ENCODE results near the gene COX15.
"Not testable (repeated sequence)": the region's sequence is repeated elsewhere in the genome, so short reads cannot be mapped to it uniquely, and the experiment has no call there.

Gene COX15

DNA sequence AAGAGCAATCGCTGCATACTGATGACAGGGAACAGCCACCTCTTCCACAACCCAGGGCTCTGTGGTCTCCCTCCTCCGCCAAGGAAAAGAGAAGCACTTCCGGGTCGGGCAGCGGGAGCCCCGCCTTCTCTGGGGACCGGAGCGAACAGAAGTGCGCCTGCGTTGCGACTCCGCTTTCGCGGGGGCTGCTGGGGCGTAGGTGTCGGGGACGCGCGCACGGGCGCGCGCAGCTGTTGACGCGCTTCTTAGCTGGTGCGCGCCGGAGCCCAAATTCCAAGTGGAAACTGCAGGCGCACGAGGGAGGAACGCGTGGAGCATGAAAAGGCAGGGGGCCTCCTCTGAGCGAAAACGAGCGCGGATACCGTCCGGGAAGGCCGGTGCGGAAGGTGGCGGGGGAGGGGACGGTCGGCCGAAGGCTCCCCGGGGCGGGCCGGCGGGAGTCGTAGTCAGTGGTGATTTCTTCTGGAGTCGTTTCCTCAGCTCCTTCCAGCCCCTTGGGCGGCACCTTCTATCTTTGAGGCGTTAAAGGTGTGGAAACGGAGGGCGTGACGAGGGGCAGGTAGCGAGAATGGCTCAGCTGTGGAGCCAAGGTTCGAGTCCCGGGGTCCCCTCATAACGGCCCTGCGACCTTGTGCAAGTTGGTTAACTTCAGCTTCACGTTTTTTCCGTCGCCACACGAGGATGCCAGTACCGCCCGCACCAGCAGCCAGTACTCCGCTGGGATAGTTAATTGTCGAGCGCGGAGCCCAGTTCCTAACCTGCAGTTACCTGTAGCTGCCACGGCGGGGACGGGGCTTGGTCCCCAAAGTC, at the start of gene COX15, which contains the start of gene CUTC:
COX15 (minus strand) TSS at position 95 of the 810 bp plus-strand sequence; CDS start at position 17, 78 bp downstream.
CUTC (plus strand) TSS at position 202 of the 810 bp plus-strand sequence; CDS start at position 317, 115 bp downstream.
- peak; percentile 85 for DNase-seq (ENCODE audit: low read depth, low spot score)

DNA sequence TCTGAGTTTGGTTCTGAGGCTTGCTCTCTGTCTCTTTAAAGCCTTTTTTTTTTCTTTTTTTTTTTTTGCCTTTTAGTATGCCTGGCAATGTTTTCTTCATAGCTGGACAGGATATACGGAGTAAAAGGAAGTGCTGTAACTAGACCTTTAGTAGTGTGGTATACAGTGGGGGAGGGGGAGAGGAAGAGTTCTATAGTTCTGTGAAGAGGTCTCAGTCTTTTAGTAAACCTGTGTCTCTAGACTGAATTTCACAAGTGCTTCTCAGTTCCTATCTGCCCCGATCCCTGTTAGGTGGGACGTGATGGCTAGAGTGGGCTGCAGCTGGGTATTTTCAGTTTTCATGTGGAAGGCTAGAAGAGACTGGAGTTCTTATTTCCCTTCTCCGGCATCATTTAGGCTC, 47.4 kb upstream of the COX15 start:
- DNase-seq (ENCODE audit: low read depth, low spot score): no peak

DNA sequence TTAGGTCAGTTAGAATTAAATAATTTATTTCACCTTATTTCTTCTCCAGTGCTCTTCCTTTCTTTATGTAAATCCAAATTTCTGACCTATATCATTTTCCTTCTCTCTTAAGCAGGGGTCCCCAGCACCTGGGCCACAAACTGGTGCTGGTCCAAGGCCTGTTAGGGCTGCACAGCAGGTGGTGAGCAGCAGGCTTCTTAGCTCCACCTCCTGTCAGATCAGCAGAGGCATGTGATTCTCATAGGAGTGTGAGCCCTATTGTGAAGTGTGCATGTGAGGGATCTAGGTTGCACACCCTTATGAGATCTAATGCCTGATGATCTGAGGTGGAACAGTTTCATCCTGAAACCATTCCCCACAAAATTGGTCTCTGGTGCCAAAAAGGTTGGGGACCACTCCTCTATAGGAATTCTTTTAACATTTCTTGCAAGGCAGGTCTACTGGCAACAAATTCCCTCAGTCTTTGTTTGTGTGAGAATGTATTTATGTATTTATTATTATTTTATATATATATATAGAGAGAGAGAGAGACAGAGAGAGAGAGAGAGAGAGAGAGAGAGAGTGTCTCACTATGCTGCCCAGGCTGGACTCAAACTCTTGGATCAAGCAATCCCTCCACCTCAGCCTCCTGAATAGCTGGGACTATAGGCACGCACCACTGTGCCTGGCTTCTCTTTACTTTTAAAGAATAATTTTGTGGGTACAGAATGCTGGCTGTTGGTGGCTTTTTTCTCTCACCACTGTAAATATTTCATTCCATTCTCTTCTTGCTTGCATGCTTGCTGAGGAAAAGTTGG, 46.2 kb upstream of the COX15 start:
- no peak for DNase-seq (ENCODE audit: low read depth, low spot score)

DNA sequence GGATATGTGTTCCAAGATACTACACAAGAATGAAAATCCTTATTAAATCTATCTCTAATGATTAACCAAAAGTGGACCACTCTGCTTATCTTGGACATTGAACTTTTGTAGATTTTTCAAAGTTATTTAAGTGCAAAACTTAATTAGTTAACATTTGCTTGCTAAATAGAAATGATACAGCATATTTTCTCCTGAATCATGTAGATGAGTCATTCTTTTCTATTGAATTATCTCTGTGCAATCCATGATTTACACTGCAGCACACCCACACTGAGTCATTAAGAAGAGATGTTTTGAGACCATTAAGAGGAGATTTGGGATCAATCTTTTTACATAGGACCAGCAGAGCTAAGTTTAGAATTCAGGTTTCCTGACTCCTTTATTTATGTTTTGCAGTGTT, 43.9 kb upstream of the COX15 start:
- peak; percentile 30 for DNase-seq (ENCODE audit: low read depth, low spot score)

DNA sequence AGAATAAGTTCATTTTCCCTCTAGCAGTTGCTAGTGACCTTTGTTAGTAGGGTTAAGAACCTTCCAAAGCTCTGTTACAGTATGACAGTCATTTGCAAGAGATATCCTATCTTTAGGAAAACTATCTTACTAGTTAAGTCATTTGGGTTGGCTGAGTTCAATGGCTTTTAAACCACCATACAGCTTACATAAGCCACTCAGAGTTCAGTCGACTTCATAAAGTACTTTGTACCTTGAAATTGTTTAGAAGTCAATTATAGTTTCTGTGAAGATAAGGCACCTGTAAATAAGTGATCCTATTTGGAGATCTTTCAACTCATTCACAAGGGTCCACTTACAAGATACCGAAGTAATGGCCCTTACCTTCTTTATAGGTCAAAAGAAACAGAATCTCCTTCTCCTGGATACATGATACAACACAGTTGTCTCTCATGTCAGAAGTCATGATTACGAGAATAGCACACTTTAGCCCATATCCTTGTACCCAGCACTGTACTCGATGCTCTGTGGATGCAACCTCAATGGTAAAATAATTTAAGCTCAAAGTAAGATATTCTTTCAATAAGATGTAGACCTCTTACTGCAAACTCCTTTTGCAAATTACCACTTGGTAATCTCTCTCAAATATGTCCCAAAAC, 38.6 kb upstream of the COX15 start:
- DNase-seq (ENCODE audit: low read depth, low spot score): no peak

DNA sequence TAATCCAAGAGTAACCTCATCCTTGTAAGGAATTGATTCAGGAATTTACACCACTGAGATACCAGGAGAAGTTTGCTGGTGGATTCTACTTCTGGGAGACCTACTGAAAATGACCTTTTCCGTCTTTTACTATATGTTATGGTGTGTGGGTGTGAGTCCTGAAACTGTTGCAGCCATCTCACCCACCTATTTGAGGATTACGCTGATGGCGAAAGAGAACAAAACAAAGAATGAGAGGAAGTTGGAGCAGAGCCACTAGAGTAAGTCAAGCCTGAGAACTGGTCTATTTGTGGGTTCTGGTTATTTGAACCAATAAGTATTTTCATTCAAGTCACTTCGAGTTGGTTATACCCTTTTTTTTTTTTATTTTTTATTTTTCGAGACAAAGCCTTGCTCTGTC, 37.8 kb upstream of the COX15 start:
- DNase-seq (ENCODE audit: low read depth, low spot score): no peak

DNA sequence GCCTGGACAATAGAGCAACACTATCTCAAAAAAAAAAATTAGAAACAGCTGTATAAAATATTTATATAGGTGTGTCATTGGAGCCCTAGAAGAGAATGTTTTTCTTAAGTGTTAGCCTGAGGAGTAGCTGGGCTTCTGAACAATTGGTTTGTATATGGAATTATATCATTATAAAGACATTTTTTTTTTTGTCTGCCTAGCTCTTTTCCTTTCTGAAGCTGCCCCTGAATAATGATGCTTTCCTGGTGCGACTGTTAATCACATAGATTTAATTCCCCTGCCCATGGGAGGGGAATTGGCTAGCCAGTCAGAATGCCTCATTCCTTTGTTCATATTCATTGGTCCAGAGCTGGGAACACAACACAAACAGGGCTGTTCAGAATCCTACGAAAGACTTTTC, 36.6 kb upstream of the COX15 start:
- DNase-seq (ENCODE audit: low read depth, low spot score): no peak

DNA sequence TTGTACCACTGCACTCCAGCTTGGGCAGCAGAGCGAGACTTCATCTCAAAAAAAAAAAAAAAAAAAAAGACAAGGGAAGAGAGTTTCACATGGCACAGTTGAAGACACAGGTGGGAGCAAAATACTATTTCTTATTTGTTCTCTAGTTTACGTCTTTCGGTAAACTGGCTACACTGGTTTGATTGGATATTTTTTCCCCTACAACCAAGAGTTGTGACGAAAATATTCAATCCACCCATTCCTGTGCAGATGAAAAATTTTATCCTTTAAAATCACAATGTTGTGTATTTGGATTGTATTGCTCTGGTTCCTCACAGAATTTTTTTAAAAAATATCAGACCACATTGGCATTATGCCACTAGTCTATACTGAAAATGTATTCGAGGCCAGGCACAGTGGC, 36.0 kb upstream of the COX15 start:
- no peak for DNase-seq (ENCODE audit: low read depth, low spot score)

DNA sequence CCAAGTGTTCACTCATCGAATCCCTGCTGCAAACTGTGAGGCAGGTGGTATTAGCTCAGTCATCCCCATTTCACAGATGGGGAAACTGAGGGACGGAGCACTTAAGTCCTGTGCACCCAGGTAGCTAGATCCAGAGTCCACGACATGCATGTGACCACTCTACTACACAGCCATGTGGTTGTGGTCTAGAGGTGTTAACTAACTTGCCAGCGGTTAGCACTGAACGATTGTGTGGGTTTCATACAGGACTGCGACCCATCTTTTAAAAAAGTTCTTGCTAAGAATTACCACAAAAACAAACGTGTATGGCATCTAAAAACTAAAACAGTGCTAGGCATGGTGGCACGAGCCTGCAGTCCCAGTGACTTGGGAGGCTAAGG, 34.4 kb upstream of the COX15 start:
- DNase-seq (ENCODE audit: low read depth, low spot score): no peak

DNA sequence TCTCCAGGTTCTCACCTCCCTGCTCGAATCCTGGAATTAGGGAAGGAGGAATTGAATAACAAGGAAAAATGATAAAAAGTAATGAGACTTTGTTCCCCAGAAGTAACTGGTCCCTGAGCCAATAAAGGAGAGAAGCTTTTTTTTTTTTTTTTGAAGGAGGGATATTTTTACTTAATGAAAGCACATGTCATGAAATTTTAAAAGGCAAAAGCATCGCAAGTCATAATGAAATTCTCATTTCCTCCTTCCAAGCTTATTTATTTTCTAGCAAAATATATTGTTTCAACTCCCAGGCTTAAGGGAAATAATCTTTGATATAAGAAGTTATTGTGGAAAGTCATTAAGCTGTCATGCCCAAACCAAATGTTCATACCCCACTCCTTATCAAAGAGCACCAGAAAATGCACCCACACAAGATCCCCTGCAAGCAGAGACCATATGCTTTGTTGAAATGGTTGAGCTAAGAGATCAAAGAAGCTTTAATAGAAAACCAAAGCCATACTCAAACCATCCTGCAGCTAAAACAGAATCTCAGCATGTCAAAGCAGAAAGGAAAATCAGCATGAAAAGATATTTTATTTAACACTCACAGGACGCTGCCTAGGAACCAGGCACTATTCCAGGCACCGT, 33.9 kb upstream of the COX15 start:
- DNase-seq (ENCODE audit: low read depth, low spot score): no peak

DNA sequence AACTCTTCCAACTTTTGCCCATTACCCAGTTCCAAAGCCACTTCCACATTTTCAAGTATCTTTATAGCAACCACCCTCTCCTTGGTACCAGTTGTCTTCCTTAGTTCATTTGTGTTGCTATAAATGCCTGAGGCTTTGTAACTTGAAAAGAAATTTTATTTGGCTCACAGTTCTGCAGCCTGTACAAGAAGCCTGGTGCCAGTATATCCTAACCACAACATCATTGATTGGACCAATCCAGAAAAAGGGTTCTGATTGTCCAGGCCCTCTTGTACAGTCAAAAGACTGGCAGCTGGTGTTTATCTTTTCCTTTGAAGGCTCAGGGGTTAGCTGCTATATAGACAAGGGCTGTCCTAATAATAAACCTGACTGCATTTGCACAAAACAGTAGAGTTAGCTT, 29.4 kb upstream of the COX15 start:
- DNase-seq (ENCODE audit: low read depth, low spot score): no peak

DNA sequence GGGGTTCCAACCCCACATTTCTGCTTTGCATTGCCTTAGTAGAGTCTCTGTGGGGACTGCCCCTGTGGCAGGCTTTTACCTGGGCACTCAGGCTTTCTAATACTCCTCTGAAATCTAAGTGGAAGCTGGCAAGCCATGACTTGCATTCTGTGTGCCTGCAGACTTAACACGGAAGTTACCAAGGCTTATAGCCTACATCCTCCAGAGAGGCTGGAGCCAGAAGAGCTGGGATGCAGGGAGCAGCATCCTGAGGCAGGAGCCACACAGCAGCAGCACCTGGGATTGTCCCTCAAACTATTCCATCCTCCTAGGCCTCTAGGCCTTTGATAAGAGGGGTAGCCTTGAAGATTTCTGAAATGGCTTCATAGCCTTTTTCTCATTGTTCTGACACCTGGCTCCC, 28.4 kb upstream of the COX15 start:
- DNase-seq (ENCODE audit: low read depth, low spot score): no peak

DNA sequence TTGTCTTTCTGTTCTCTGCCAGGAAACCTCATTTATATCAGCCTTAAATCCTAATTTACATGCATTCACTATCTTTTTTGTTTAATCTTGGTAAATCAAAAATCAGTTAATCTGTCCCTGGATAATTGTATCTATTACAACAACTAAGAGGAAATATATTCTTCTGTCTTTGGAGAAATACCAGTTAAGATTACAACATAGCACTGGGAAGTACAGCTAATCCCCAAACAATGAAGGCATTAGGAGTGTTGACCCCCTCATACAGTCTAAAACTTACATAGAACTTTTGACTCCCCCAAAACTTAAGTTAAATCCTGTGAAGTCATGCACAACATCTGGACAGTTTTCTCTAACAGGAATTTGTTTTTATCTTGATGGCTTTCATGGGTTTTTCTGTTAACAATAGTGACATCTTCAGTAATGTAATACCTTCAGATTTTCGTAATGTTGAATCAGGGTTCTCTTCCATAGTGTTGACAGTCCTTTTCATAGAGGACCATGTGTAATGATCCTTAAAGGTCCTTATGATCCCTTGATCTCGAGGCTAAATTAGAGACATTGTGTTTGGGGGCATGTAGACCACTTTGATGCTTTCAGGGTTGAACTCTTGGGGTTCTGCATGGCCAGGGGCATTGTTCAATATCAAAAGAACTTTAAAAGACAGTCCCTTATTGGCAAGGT, 26.4 kb upstream of the COX15 start:
- no peak for DNase-seq (ENCODE audit: low read depth, low spot score)

DNA sequence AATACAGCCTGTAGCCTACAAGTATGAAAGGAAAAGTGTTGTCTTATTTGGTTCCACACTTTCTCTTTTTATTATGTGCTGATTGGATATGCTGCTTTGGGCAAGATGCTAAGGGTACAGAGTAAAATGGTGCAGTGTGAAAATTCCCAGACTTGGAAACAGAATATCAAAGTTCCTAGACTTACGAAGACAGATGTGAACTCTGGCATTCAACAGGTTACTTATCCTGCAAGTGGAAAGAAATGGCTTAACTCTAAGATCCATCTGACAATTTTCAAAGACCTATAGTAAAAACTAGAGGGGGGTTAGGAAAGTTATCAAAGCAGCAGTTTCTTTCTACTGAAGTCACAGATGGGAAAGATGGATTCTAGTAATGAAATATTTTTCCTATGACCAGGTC, 24.2 kb upstream of the COX15 start:
- no peak for DNase-seq (ENCODE audit: low read depth, low spot score)

DNA sequence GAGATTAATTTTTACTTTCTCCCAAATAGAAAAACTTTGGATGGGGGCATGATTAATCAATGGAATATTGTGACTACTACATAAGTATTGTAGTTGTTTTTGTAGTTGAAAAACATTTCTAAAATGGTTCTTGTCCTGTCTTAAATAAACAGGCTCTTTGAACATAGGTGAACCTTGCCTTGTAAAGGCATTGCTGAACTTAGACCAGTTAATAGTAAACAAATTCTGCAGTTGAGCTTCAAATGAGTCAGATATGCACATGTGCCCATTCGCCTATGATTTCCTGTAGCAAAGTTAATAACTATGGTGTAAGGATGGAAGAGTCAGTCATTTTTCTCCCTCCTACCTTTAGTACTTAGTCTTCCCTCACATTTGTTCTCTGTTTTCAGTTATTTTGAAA, 22.7 kb upstream of the COX15 start:
- no peak for DNase-seq (ENCODE audit: low read depth, low spot score)

DNA sequence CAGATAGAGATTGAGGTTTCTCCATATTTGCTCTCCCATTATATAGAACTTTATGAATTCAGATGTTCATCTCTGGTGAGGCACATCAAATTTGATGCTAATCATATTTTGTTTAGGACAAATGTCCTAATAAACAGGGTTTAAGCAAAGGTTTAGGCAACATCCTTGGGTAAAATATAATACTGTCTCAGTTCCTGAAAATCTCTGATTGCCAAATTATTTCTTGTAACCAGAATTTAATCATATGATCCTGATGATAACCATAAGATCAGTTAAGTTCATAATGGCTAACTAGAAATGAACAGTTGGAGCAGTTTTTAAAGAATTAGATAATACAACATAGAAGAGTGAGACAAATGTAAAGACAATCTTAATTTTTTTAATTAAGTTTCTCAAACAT, 18.7 kb upstream of the COX15 start:
- no peak for DNase-seq (ENCODE audit: low read depth, low spot score)

DNA sequence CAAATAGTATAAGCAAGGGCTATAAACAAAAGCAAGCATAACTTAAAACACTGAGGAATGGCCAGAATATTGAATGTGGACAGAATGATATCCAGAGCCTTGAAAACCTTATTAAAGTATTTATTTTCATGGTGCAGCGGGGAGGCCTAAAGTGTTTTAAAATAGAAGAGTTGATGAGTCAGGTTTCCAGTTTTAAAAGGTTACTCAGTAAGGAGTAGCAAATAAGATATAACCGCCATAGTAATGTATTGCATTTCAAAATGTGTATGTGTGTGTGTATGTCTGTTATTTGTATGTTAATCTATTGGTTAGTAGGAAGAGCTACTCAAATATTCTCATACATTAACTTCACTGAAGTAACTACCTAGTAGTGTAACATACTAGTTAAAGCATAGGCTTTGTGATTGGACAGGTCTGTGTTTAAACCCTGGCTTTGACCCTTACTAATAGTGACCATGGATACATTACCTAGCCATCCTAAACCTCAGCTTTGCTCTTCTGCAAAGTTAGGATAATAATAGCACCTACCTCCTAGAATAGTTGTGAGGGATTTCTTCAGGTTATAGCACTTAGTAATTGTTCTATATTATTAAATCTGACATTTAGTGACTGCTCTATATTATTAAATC, 17.0 kb upstream of the COX15 start:
- DNase-seq (ENCODE audit: low read depth, low spot score): no peak

DNA sequence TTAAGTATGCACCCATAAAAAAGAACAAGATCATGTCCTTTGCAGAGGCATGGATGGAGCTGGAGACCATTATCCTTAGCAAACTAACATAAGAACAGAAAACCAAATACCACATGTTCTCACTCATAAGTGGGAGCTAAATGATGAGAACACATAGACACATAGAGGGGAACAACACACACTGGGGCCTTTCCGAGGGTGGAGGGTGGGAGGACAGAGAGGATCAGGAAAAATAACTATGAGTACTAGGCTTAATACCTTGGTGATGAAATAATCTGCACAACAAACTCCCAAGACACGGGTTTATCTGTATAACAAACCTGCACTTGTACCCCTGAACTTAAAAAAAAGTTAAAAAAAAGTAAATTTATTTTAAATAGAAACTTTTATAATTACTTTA, 14.2 kb upstream of the COX15 start:
- DNase-seq (ENCODE audit: low read depth, low spot score): not testable (repeated sequence)

DNA sequence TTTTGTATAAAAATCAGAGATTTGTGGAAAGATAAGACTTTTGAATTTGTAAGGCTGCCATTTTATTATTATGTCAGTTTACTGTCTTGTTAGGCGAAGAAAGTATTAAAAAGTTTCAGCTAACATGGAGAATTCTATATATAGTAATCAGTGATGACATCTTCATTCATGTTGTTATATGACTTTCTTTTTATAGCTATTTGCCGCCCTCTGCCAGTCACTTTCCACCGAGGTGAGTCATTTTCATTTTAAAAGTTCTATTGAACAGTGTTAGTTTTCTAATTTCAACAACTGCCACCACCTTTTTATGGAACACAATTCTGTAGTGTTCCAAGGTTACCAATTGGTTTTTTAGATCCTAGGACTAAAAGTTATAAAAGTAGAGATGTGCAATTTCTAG, 11.9 kb upstream of the COX15 start:
- DNase-seq (ENCODE audit: low read depth, low spot score): no peak

DNA sequence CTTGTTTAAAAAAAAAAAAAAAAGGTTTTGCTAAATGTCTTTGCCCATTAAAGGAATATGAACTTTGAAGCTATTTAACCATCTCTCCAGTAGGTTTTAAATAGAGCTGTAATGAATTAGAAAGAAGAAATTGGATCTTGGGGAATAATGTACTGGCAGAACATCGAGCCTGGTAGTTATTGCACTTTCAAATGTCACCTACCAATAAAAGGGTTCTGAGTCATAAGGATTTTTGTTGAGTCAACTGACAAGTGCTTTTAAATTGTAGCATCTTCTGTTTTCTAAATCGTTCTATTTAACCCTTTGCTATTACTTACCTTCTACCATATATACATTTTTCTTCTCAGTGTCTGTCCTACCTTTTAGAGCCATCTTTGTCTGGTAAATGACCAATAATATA, 10.8 kb upstream of the COX15 start:
- DNase-seq (ENCODE audit: low read depth, low spot score): no peak

DNA sequence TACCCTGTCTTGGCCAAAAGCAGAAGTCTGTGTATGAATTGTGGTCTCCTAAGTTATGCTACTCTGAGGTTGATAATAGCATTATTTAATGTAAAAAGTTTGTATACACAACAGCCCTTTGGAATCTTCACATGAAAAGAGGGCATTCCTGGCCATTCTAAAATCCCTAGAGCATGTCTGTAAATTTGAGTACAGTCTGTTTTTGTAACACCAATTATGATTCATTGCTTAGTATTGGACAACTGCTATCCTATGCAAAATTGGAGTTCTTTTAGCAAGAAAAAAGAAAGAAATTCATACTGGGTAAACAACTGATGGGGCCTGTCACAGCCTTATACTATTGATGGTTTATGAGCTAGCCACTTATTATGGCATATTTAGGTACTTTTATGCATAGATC, 10.3 kb upstream of the COX15 start:
- DNase-seq (ENCODE audit: low read depth, low spot score): no peak

Data from brain pericyte (primary cell).